Neural cell (in vitro differentiated cells): ENCODE results near the gene DEDD. TPM values are rescaled to one million over a fixed set of nuclear protein-coding genes. Genes with fewer than 3 reads are reported as not detected.

Experiments
- H2AFZ ChIP-seq: fragments of 200-600, 300-800 bp; sonication (generic), shearing (Covaris generic); 2 replicates; pipeline ENCODE4 v1.6.0; 2014; ENCODE audit warnings: low read depth, mild to moderate bottlenecking, antibody characterized with exemption, low read length, moderate library complexity
- H3F3A ChIP-seq: fragments of 200-600 bp; shearing (Covaris generic); 2 replicates; pipeline ENCODE4 v1.6.1; 2016; ENCODE audit warnings: mild to moderate bottlenecking, moderate library complexity, mixed read lengths, antibody characterized with exemption, low read length; ENCODE audit not compliant: insufficient read depth, poor library complexity, severe bottlenecking
- H3K27ac ChIP-seq: fragments of 200-600, 300-800 bp; sonication (generic), shearing (Covaris generic); 2 replicates; pipeline ENCODE4 v1.5.1; 2014; ENCODE audit warnings: mild to moderate bottlenecking, low read length, moderate library complexity
- H3K27me3 ChIP-seq: fragments of 300-800, 200-600 bp; sonication (generic), shearing (Covaris generic); 2 replicates; pipeline ENCODE4 v1.6.0; 2014; ENCODE audit warnings: mild to moderate bottlenecking, low read depth, low read length, moderate library complexity; ENCODE audit not compliant: insufficient read depth
- H3K36me3 ChIP-seq: fragments of 300-800, 200-600 bp; sonication (generic), shearing (Covaris generic); 2 replicates; pipeline ENCODE4 v1.5.1; 2014; ENCODE audit warnings: mild to moderate bottlenecking, antibody characterized with exemption, low read length, moderate library complexity; ENCODE audit not compliant: insufficient read depth
- H3K4me2 ChIP-seq: fragments of 300-800, 200-600 bp; sonication (generic), shearing (Covaris generic); 2 replicates; pipeline ENCODE4 v1.6.0; 2014; ENCODE audit warnings: mild to moderate bottlenecking, low read length
- H3K4me3 ChIP-seq: fragments of 300-800, 200-600 bp; sonication (generic), shearing (Covaris generic); 2 replicates; pipeline ENCODE4 v1.5.1; 2014; ENCODE audit warnings: mild to moderate bottlenecking, low read length, moderate library complexity
- H3K79me2 ChIP-seq: fragments of 200-600 bp; shearing (Covaris generic); replicated peaks from 2 replicates; pipeline ENCODE4 v1.6.0; 2014; ENCODE audit warnings: mild to moderate bottlenecking, low read length, moderate library complexity; ENCODE audit not compliant: insufficient read depth
- H3K9ac ChIP-seq: fragments of 300-800, 200-600 bp; sonication (generic), shearing (Covaris generic); 2 replicates; pipeline ENCODE4 v1.6.1; 2016; ENCODE audit warnings: mild to moderate bottlenecking, low read length, mixed read lengths
- H3K9me2 ChIP-seq: fragments of 200-600 bp; shearing (Covaris generic); 2 replicates; pipeline ENCODE4 v1.6.1; 2016; ENCODE audit warnings: mild to moderate bottlenecking, low read length, mixed read lengths; ENCODE audit not compliant: insufficient read depth
- H3K9me3 ChIP-seq: fragments of 200-600, 300-800 bp; sonication (generic), shearing (Covaris generic); 2 replicates; pipeline ENCODE4 v1.6.1; 2016; ENCODE audit warnings: mild to moderate bottlenecking, mixed run types, low read length, moderate library complexity, mixed read lengths
- H4K20me1 ChIP-seq: fragments of 200-600 bp; shearing (Covaris generic); 2 replicates; pipeline ENCODE4 v1.6.1; 2016; ENCODE audit warnings: mild to moderate bottlenecking, mixed run types; ENCODE audit not compliant: insufficient read depth
- CTCF ChIP-seq: fragments of 450-650 bp; IDR thresholded peaks from 2 replicates; pipeline ENCODE4 v1.5.1; 2014; ENCODE audit warnings: antibody characterized with exemption, mild to moderate bottlenecking, moderate library complexity; ENCODE audit not compliant: poor library complexity, severe bottlenecking
- EP300 ChIP-seq: fragments of 450-650 bp; conservative IDR thresholded peaks from 2 replicates; pipeline ENCODE4 v1.6.1; 2014; ENCODE audit warnings: antibody characterized with exemption, mild to moderate bottlenecking, moderate library complexity; ENCODE audit not compliant: poor library complexity, severe bottlenecking
- EZH2 ChIP-seq: fragments of 200-600, 300-800 bp; shearing (Covaris generic), sonication (generic); IDR thresholded peaks from 2 replicates; pipeline ENCODE4 v1.6.1; 2014; ENCODE audit warnings: antibody characterized with exemption, low read length, borderline replicate concordance, mild to moderate bottlenecking; ENCODE audit not compliant: insufficient read depth, poor library complexity, severe bottlenecking
- MXI1 ChIP-seq: fragments of 450-650 bp; conservative IDR thresholded peaks from 2 replicates; pipeline ENCODE4 v1.6.1; 2014; ENCODE audit warnings: antibody characterized with exemption, mild to moderate bottlenecking; ENCODE audit not compliant: poor library complexity, severe bottlenecking
- POLR2AphosphoS5 ChIP-seq: IDR thresholded peaks from 2 replicates; pipeline ENCODE4 v1.6.1; 2012
- RAD21 ChIP-seq: fragments of 450-650 bp; conservative IDR thresholded peaks from 2 replicates; pipeline ENCODE4 v1.6.1; 2014; ENCODE audit warnings: antibody characterized with exemption, mild to moderate bottlenecking, moderate library complexity
- REST ChIP-seq: IDR thresholded peaks from 2 replicates; pipeline ENCODE4 v1.6.1; 2012; ENCODE audit warnings: borderline replicate concordance
- SMC3 ChIP-seq: fragments of 450-650 bp; conservative IDR thresholded peaks from 2 replicates; pipeline ENCODE4 v1.6.1; 2014; ENCODE audit warnings: antibody characterized with exemption, mild to moderate bottlenecking, moderate library complexity; ENCODE audit not compliant: poor library complexity
- TAF1 ChIP-seq: IDR thresholded peaks from 2 replicates; pipeline ENCODE4 v1.6.1; 2012; ENCODE audit warnings: low read depth
- polyA plus RNA-seq: library from polyadenylated mRNA; depleted of rRNA; stranded (reverse); fragments of >200 nt; gene quantifications from 2 replicates; pipeline ENCODE4 v1.2.3, GENCODE V29; 2014

Gene DEDD
- polyA plus RNA-seq, 1 donor from 2014 or later: 29.6 TPM

- Histone ChIP-seq H3K9me3 (no peaks in the 10 kb centered on the region), H3K4me3 (no peak overlapping the region), H3K27ac (no peak overlapping the region), H4K20me1 (no peaks in the 10 kb centered on the region), H3K9me2 (no peaks in the 10 kb centered on the region), H3K27me3 (no peaks in the 10 kb centered on the region), H3K4me2 (no peak overlapping the region), H2AFZ (no peak overlapping the region), H3F3A (no peaks in the 10 kb centered on the region), H3K36me3 (no peaks in the 10 kb centered on the region), H3K9ac (no peak overlapping the region), H3K79me2 (no peaks in the 10 kb centered on the region)
- TF ChIP-seq MXI1 (no peak), SMC3 (no peak), REST (no peak), RAD21 (no peak), EP300 (no peak), CTCF (no peak), POLR2AphosphoS5 (no peak), TAF1 (no peak), EZH2 (no peak)
Measured at GRCh38 chr1:161095230-161095629, 37.2 kb downstream of the DEDD start.

GRCh38 chr1:161094481-161094880, 38.0 kb downstream of the DEDD start:
- H4K20me1 ChIP-seq: no peaks in the 10 kb centered on the region
- H3K4me3 ChIP-seq: no peak overlapping the region
- no peaks in the 10 kb centered on the region for H3K79me2 ChIP-seq
- H3F3A ChIP-seq: no peaks in the 10 kb centered on the region
- no peaks in the 10 kb centered on the region for H3K9me2 ChIP-seq
- H3K4me2 ChIP-seq: no peak overlapping the region
- no peaks in the 10 kb centered on the region for H3K36me3 ChIP-seq
- H2AFZ ChIP-seq: no peak overlapping the region
- no peak for TF ChIP-seq TAF1
- no peak for TF ChIP-seq MXI1
- TF ChIP-seq CTCF: no peak
- no peak for TF ChIP-seq EZH2
- no peak for TF ChIP-seq EP300
- no peak for TF ChIP-seq SMC3
- TF ChIP-seq POLR2AphosphoS5: no peak
- TF ChIP-seq REST: no peak
- no peak for TF ChIP-seq RAD21
- no peaks in the 10 kb centered on the region for H3K9me3 ChIP-seq
- no peak overlapping the region for H3K27ac ChIP-seq
- H3K9ac ChIP-seq: no peak overlapping the region
- no peaks in the 10 kb centered on the region for H3K27me3 ChIP-seq
